Measurements from ENCODE around the gene LRSAM1. TPM values are rescaled to one million over a fixed set of nuclear protein-coding genes. Genes with fewer than 3 reads are reported as not detected.

LRSAM1 gene
- total and polyA plus RNA-seq, 2 of the 8 experiments (the other 6 are each of a cell fraction or from before 2014, with no cell fraction given), result 9.7 to 18.3 TPM

GRCh38 chr9:127404631-127405030 is 46.7 kb upstream of the LRSAM1 start:
- CTCF ChIA-PET (ENCODE audit: partially characterized antibody), result interaction anchor here (0.7 to 2.9 kb wide), 4 partner anchors 12 to 312 kb away, joined by 3 to 10 read pairs (median 4); no protein-coding TSS in a partner anchor
- 95% methylated on average over 23 of the region's 23 CpGs; no CpG with 5 or more reads in 1 of the 2 experiments for WGBS, 2 experiments (ENCODE audit: extremely low coverage in 1 of 2, insufficient coverage in 1 of 2, insufficient read length in 1 of 2, insufficient replicate concordance in 2 of 2, low coverage in 1 of 2, low lambda C conversion rate in 2 of 2, missing lambda C conversion rate in 1 of 2)
- DNase-seq (ENCODE audit: low read depth in 1 of 2, low spot score in 2 of 2), result no peak

More at GRCh38 chr9:127404631-127405030, 46.7 kb upstream of the LRSAM1 start:
- Histone ChIP-seq H2BK20ac (ENCODE audit: low read length) (no peak overlapping the region), H4K8ac (ENCODE audit: extremely low read depth, insufficient read depth, low read length) (no peak overlapping the region), H2BK120ac (replicated peaks; ENCODE audit: low read depth, low read length) (no peak overlapping the region), H2BK12ac (ENCODE audit: low read depth, low read length) (no peak overlapping the region), H3K79me1 (ENCODE audit: low read depth, low read length) (no peaks in the 10 kb centered on the region; the same call in 1 of the 2 replicates), H3K9ac (replicated peaks in 1 of 4; ENCODE audit: extremely low read depth in 1 of 4, low read depth in 3 of 4, low read length in 3 of 4) (no peak overlapping the region), H3K27ac (ENCODE audit: low read depth, low read length) (no peak overlapping the region), H3K79me2 (ENCODE audit: control insufficient read depth in 1 of 2, insufficient read depth in 2 of 2, low read length in 2 of 2) (0 out of 4 replicates have a peak, but pooled peaks cover 0 to 2% of the 10 kb centered on the region in 2 experiments), H3K14ac (ENCODE audit: insufficient read length) (no peak overlapping the region), H3K4me3 (ENCODE audit: extremely low read depth in 1 of 4, insufficient read depth in 2 of 4, low read depth in 3 of 4, low read length in 4 of 4) (no peak overlapping the region), H3K27me3 (replicated peaks in 1 of 4; ENCODE audit: control insufficient read depth in 3 of 4, extremely low read depth in 1 of 4, insufficient read depth in 3 of 4, low read length in 3 of 4) (no peaks in the 10 kb centered on the region), H3K56ac (replicated peaks; ENCODE audit: insufficient read length, low read depth, low read length) (no peak overlapping the region), H2BK5ac (ENCODE audit: low read depth, low read length) (no peak overlapping the region), H4K91ac (replicated peaks; ENCODE audit: insufficient read length, low read length) (no peak overlapping the region), H3K4ac (replicated peaks; ENCODE audit: insufficient read length, low read depth, low read length) (no peak overlapping the region), H3K23me2 (ENCODE audit: low read depth, low read length) (no peaks in the 10 kb centered on the region), H3K18ac (ENCODE audit: extremely low read depth, low read length) (no peak overlapping the region), H3K4me1 (replicated peaks in 1 of 4; ENCODE audit: control insufficient read depth in 3 of 4, insufficient read depth in 4 of 4, low read length in 3 of 4) (no peaks in the 10 kb centered on the region), H4K20me1 (replicated peaks in 1 of 2; ENCODE audit: control insufficient read depth in 1 of 2, insufficient read depth in 2 of 2, low read length in 2 of 2) (peaks cover 0 to 9% of the 10 kb centered on the region in 2 experiments), H2AK5ac (ENCODE audit: low read depth, low read length) (no peak overlapping the region), H3K4me2 (ENCODE audit: insufficient read depth in 1 of 2, low read depth in 2 of 2, low read length in 2 of 2) (no peak overlapping the region), H4K5ac (ENCODE audit: insufficient read length, low read depth, low read length) (no peak overlapping the region), H3K9me3 (ENCODE audit: insufficient read depth in 2 of 2, low read depth in 1 of 2, low read length in 1 of 2) (no peaks in the 10 kb centered on the region), H2AFZ (ENCODE audit: low read length) (no peak overlapping the region), H2BK15ac (ENCODE audit: low read length) (no peak overlapping the region), H3K23ac (ENCODE audit: insufficient read length) (no peak overlapping the region), H3K36me3 (ENCODE audit: control insufficient read depth in 2 of 4, insufficient read depth in 4 of 4, low read length in 3 of 4) (peaks cover 4 to 13% (median 7%) of the 10 kb centered on the region in 4 experiments; a peak in 6 of 8 replicates)
- TF ChIP-seq ASH2L (IDR thresholded peaks at IDR 0.05; ENCODE audit: low read length) (no peak), JUN (IDR thresholded peaks at IDR 0.05; ENCODE audit: low read depth, low read length) (no peak), POLR2AphosphoS5 (IDR thresholded peaks at IDR 0.05; ENCODE audit: low read depth, low read length) (no peak), RXRA (IDR thresholded peaks at IDR 0.05; ENCODE audit: insufficient read depth, low read depth, low read length) (no peak), SIRT6 (IDR thresholded peaks at IDR 0.05; ENCODE audit: low read length) (no peak), BCL11A (IDR thresholded peaks at IDR 0.05; ENCODE audit: low read depth in 2 of 2, low read length in 2 of 2) (no peak), ATF2 (IDR thresholded peaks at IDR 0.05; ENCODE audit: low read length) (no peak)
- FAIRE-seq, result no peak
- POLR2A ChIA-PET (ENCODE audit: partially characterized antibody), result interaction anchor here (1.5 to 3.0 kb wide), 2 partner anchors 10 to 46 kb away, joined by 5 to 12 read pairs; partner anchors contain the start of genes LRSAM1 and RPL12

All from H1 (cell line).